SK-N-SH (cell line): ENCODE data around the gene PLB1. TPM values are rescaled to one million over a fixed set of nuclear protein-coding genes. Genes with fewer than 3 reads are reported as not detected.

ENCODE experiments used
- CTCF ChIA-PET: fragments of 300-600, 350-600 bp; formaldehyde crosslinking; extraction: SDS; loops from one replicate; lab custom pipeline; 2021; lab: Yijun Ruan, JAX
- POLR2A ChIA-PET: fragments of 350-600 bp; sonication (Branson Sonifier 250); formaldehyde crosslinking; extraction: SDS; loops from one replicate; lab custom pipeline; 2020; ENCODE audit warnings: antibody characterized with exemption, inconsistent platforms; lab: Yijun Ruan, JAX
- DNase-seq: peaks from one replicate; pipeline ENCODE4 v3.0.0; 2012
- H2AFZ ChIP-seq: fragments of 200-600 bp; sonication (generic); 2 replicates; pipeline ENCODE4 v1.8.1; 2016; ENCODE audit warnings: antibody characterized with exemption, mild to moderate bottlenecking, low read depth
- H3F3A ChIP-seq: fragments of 200-600 bp; sonication (generic); replicated peaks from 2 replicates; pipeline ENCODE3; 2016; ENCODE audit warnings: antibody characterized with exemption, mild to moderate bottlenecking; ENCODE audit not compliant: insufficient read depth
- H3K27ac ChIP-seq, 2 experiments: fragments of 200-500 bp in 1 of 2; fragments of 200-600 bp in 1 of 2; sonication (Bioruptor generic) in 1 of 2; sonication (generic), shearing (Covaris generic) in 1 of 2; 2 replicates each; pipeline versions ENCODE4 v1.5.1 to v1.6.1; 2014 to 2016; ENCODE audit warnings: low read depth in 2 of 2, inconsistent platforms in 1 of 2, low read length in 1 of 2, mild to moderate bottlenecking in 1 of 2, mixed read lengths in 1 of 2
- H3K27me3 ChIP-seq: fragments of 200-600 bp; sonication (generic), shearing (Covaris generic); 2 replicates; pipeline ENCODE4 v1.6.1; 2016; ENCODE audit warnings: mixed run types; ENCODE audit not compliant: insufficient read depth
- H3K36me3 ChIP-seq, 2 experiments: fragments of 200-500 bp in 1 of 2; fragments of 200-600 bp in 1 of 2; sonication (Bioruptor generic) in 1 of 2; sonication (generic) in 1 of 2; replicated peaks in 1 of 2; 2 replicates each; pipeline versions ENCODE3 to v1.5.1; 2014 to 2016; ENCODE audit warnings: low read length in 1 of 2, mild to moderate bottlenecking in 1 of 2; ENCODE audit not compliant: insufficient read depth in 2 of 2, control insufficient read depth in 1 of 2
- H3K4me1 ChIP-seq, 2 experiments: fragments of 200-500 bp in 1 of 2; fragments of 200-600 bp in 1 of 2; sonication (Bioruptor generic) in 1 of 2; sonication (generic), shearing (Covaris generic) in 1 of 2; 2 replicates each; pipeline versions ENCODE4 v1.5.1 to v1.6.1; 2014 to 2016; ENCODE audit warnings: low read depth in 1 of 2, low read length in 1 of 2, mixed run types in 1 of 2; ENCODE audit not compliant: insufficient read depth in 2 of 2, control insufficient read depth in 1 of 2
- H3K4me2 ChIP-seq: fragments of 200-600 bp; sonication (generic), shearing (Covaris generic); 2 replicates; pipeline ENCODE4 v1.6.1; 2017; ENCODE audit warnings: mixed run types
- H3K4me3 ChIP-seq, 2 experiments: fragments of 200-500 bp in 1 of 2; fragments of 200-600 bp in 1 of 2; sonication (Bioruptor generic) in 1 of 2; sonication (generic), shearing (Covaris generic) in 1 of 2; 2 replicates each; pipeline versions ENCODE4 v1.5.1 to v1.8.1; 2014 to 2016; ENCODE audit warnings: low read depth in 2 of 2, inconsistent platforms in 1 of 2, low read length in 1 of 2, mild to moderate bottlenecking in 1 of 2, mixed read lengths in 1 of 2, moderate library complexity in 1 of 2
- H3K79me2 ChIP-seq: fragments of 200-600 bp; sonication (generic); 2 replicates; pipeline ENCODE4 v1.8.1; 2017; ENCODE audit warnings: mild to moderate bottlenecking; ENCODE audit not compliant: insufficient read depth
- H3K9ac ChIP-seq: fragments of 200-600 bp; sonication (generic); 2 replicates; pipeline ENCODE4 v1.6.1; 2017; ENCODE audit warnings: mixed run types
- H3K9me2 ChIP-seq: fragments of 200-600 bp; sonication (generic); 2 replicates; pipeline ENCODE4 v1.6.1; 2017; ENCODE audit warnings: mixed run types
- H3K9me3 ChIP-seq: fragments of 200-600 bp; sonication (generic); 2 replicates; pipeline ENCODE4 v1.6.1; 2017; ENCODE audit warnings: mixed run types, mild to moderate bottlenecking, moderate library complexity
- H4K20me1 ChIP-seq: fragments of 200-600 bp; sonication (generic); 2 replicates; pipeline ENCODE4 v1.6.1; 2017; ENCODE audit warnings: mild to moderate bottlenecking, mixed run types; ENCODE audit not compliant: insufficient read depth
- CHD2 ChIP-seq: fragments of 150-350 bp; IDR thresholded peaks from 2 replicates; pipeline ENCODE4 v1.6.1; 2018; ENCODE audit warnings: low read length; ENCODE audit not compliant: partially characterized antibody
- ELF1 ChIP-seq: IDR thresholded peaks from 2 replicates; pipeline ENCODE4 v1.4.0; 2012
- EP300 ChIP-seq, 2 experiments: IDR thresholded peaks; 2 replicates each; pipeline versions ENCODE4 v1.4.0 to v1.6.1; 2012; ENCODE audit warnings: borderline replicate concordance in 1 of 2, low read depth in 1 of 2, low read length in 1 of 2
- EZH2phosphoT487 ChIP-seq: fragments of 200-600 bp; sonication (generic); IDR thresholded peaks from 2 replicates; pipeline ENCODE4 v1.6.1; 2017; ENCODE audit warnings: low read depth, mixed run types, mild to moderate bottlenecking, antibody characterized with exemption, moderate library complexity, borderline replicate concordance
- FOXM1 ChIP-seq: IDR thresholded peaks from 2 replicates; pipeline ENCODE4 v1.4.0; 2012; ENCODE audit warnings: low read depth, mild to moderate bottlenecking
- GATA2 ChIP-seq: sonication (generic); formaldehyde crosslinking; IDR thresholded peaks from 2 replicates; pipeline ENCODE4 v1.5.0; 2020; ENCODE audit warnings: mild to moderate bottlenecking, missing genetic modification reagents
- MAX ChIP-seq: IDR thresholded peaks from 2 replicates; pipeline ENCODE4 v1.4.0; 2012; ENCODE audit warnings: low read depth
- NRF1 ChIP-seq: IDR thresholded peaks from 2 replicates; pipeline ENCODE4 v1.6.1; 2012; ENCODE audit warnings: low read depth, mild to moderate bottlenecking, low read length
- POLR2AphosphoS5 ChIP-seq: IDR thresholded peaks from 2 replicates; pipeline ENCODE4 v1.6.1; 2012; ENCODE audit warnings: low read depth, low read length
- RAD21 ChIP-seq: IDR thresholded peaks from 2 replicates; pipeline ENCODE4 v1.6.1; 2012; ENCODE audit warnings: mild to moderate bottlenecking, low read length
- RCOR1 ChIP-seq: fragments of 150-350 bp; IDR thresholded peaks from 2 replicates; pipeline ENCODE4 v1.6.1; 2017; ENCODE audit warnings: antibody characterized with exemption, low read length
- RFX5 ChIP-seq: IDR thresholded peaks from 2 replicates; pipeline ENCODE4 v1.6.1; 2012; ENCODE audit warnings: mild to moderate bottlenecking, improper control_type of control experiment, low read length
- SMC3 ChIP-seq: IDR thresholded peaks from 2 replicates; pipeline ENCODE4 v1.6.1; 2012; ENCODE audit warnings: low read depth, low read length, improper control_type of control experiment
- TAF1 ChIP-seq: IDR thresholded peaks from 2 replicates; pipeline ENCODE4 v1.6.1; 2012; ENCODE audit warnings: low read depth, mild to moderate bottlenecking, low read length, moderate library complexity, borderline replicate concordance
- WGBS: methylation state at CpG from one replicate; pipeline ENCODE4 v1.1.6; 2017; ENCODE audit warnings: low lambda C conversion rate; 5-methylcytosine and 5-hydroxymethylcytosine counted together
- polyA plus RNA-seq, 3 experiments: library from polyadenylated mRNA; depleted of rRNA; stranded (reverse); fragments of >200 nt; gene quantifications; 2 replicates each; pipeline ENCODE4 v1.2.3, GENCODE V29; 2012
- TF ChIP-seq, protein P1 (sequence below): fragments of 200-600 bp; sonication (generic); IDR thresholded peaks from 2 replicates; pipeline ENCODE4 v1.6.1; 2017; ENCODE audit warnings: antibody characterized with exemption, mild to moderate bottlenecking, moderate library complexity
- TF ChIP-seq, protein P2 (sequence below): IDR thresholded peaks from 2 replicates; pipeline ENCODE4; 2012
- TF ChIP-seq, protein P3 (sequence below): IDR thresholded peaks from 2 replicates; pipeline ENCODE4 v1.4.0; 2012; ENCODE audit warnings: low read depth, borderline replicate concordance

Gene PLB1
- polyA plus RNA-seq, 1 of the 3 experiments (the other 2 are of a cell fraction) = 0.10 TPM

- no peak overlapping the region; a peak in 1 of 4 replicates for H3K4me3 ChIP-seq
- no peaks in the 10 kb centered on the region for H3K36me3 ChIP-seq
- ChIA-PET POLR2A (interaction anchor here (0.7 to 3.9 kb wide), 7 partner anchors 11 to 159 kb away, joined by 3 to 21 read pairs (median 3); partner anchors contain the start of gene PPP1CB), CTCF (interaction anchor here (0.6 to 7.1 kb wide), 84 partner anchors 9 to 1521 kb away, joined by 3 to 109 read pairs (median 5); partner anchors contain the start of genes PPP1CB and TRMT61B)
- peak overlapping the region in 1 of 2 experiments; percentile 33; a peak in 2 of 4 replicates for H3K27ac ChIP-seq
- peaks cover 8% of the 10 kb centered on the region for H3F3A ChIP-seq
- H2AFZ ChIP-seq = peak overlapping the region; percentile 58; the same call in 1 of the 2 replicates
- H3K9me3 ChIP-seq = no peaks in the 10 kb centered on the region
- H3K4me2 ChIP-seq = 0 out of 2 replicates have a peak overlapping the region, but pooled peaks have one; percentile 18
- H3K9ac ChIP-seq = no peak overlapping the region
- no peaks in the 10 kb centered on the region for H4K20me1 ChIP-seq
- DNase-seq = peak; percentile 85
- H3K9me2 ChIP-seq = no peaks in the 10 kb centered on the region
- no peaks in the 10 kb centered on the region for H3K27me3 ChIP-seq
- no peak for TF ChIP-seq RCOR1
- TF ChIP-seq, protein P1, sequence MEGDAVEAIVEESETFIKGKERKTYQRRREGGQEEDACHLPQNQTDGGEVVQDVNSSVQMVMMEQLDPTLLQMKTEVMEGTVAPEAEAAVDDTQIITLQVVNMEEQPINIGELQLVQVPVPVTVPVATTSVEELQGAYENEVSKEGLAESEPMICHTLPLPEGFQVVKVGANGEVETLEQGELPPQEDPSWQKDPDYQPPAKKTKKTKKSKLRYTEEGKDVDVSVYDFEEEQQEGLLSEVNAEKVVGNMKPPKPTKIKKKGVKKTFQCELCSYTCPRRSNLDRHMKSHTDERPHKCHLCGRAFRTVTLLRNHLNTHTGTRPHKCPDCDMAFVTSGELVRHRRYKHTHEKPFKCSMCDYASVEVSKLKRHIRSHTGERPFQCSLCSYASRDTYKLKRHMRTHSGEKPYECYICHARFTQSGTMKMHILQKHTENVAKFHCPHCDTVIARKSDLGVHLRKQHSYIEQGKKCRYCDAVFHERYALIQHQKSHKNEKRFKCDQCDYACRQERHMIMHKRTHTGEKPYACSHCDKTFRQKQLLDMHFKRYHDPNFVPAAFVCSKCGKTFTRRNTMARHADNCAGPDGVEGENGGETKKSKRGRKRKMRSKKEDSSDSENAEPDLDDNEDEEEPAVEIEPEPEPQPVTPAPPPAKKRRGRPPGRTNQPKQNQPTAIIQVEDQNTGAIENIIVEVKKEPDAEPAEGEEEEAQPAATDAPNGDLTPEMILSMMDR = peak; percentile 97
- TF ChIP-seq SMC3 = peak; percentile 94
- no peak for TF ChIP-seq NRF1
- no peak for TF ChIP-seq RFX5
- TF ChIP-seq ELF1 = no peak
- peak; percentile 19; the same call in 1 of the 2 replicates for TF ChIP-seq MAX
- no peak for TF ChIP-seq POLR2AphosphoS5
- TF ChIP-seq FOXM1 = no peak
- no peak for TF ChIP-seq TAF1
- TF ChIP-seq, protein P2, sequence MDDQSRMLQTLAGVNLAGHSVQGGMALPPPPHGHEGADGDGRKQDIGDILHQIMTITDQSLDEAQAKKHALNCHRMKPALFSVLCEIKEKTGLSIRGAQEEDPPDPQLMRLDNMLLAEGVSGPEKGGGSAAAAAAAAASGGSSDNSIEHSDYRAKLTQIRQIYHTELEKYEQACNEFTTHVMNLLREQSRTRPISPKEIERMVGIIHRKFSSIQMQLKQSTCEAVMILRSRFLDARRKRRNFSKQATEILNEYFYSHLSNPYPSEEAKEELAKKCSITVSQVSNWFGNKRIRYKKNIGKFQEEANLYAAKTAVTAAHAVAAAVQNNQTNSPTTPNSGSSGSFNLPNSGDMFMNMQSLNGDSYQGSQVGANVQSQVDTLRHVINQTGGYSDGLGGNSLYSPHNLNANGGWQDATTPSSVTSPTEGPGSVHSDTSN = no peak
- no peak for TF ChIP-seq EP300 (IDR thresholded peaks at IDR 0.05; ENCODE audit: borderline replicate concordance in 1 of 2, low read depth in 1 of 2, low read length in 1 of 2)
- TF ChIP-seq, protein P3, sequence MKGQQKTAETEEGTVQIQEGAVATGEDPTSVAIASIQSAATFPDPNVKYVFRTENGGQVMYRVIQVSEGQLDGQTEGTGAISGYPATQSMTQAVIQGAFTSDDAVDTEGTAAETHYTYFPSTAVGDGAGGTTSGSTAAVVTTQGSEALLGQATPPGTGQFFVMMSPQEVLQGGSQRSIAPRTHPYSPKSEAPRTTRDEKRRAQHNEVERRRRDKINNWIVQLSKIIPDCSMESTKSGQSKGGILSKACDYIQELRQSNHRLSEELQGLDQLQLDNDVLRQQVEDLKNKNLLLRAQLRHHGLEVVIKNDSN = no peak
- TF ChIP-seq GATA2 (CRISPR knock-in tag) = no peak
- peak; percentile 41 for TF ChIP-seq CHD2
- no peak for TF ChIP-seq EZH2phosphoT487
- peak; percentile 91 for TF ChIP-seq RAD21
- 55% methylated on average over 20 of the region's 20 CpGs for WGBS
- H3K4me1 ChIP-seq = peaks cover 4 to 8% of the 10 kb centered on the region in 2 experiments; a peak in 2 of 4 replicates
- no peaks in the 10 kb centered on the region for H3K79me2 ChIP-seq
These were observed 98.7 kb downstream of the PLB1 start for GRCh38 chr2:28594332-28595108.
